IMR-90 (cell line): ENCODE data around the gene ACYP1.

Source experiments
- CEBPB ChIP-seq: IDR thresholded peaks from 2 replicates; pipeline ENCODE4 v1.6.1; 2012; ENCODE audit warnings: low read depth, low read length, improper control_type of control experiment
- CHD1 ChIP-seq: IDR thresholded peaks from 2 replicates; pipeline ENCODE4 v1.6.1; 2012; ENCODE audit warnings: low read depth, low read length, improper control_type of control experiment
- CTCF ChIP-seq: conservative IDR thresholded peaks from 2 replicates; pipeline ENCODE4 v1.5.1; 2012; ENCODE audit warnings: mild to moderate bottlenecking, low read depth, low read length, improper control_type of control experiment
- ELK1 ChIP-seq: fragments of 150-350 bp; IDR thresholded peaks from 2 replicates; pipeline ENCODE4 v1.6.1; 2016; ENCODE audit warnings: low read depth, mild to moderate bottlenecking, low read length, moderate library complexity, borderline replicate concordance
- FOS ChIP-seq: fragments of 150-350 bp; IDR thresholded peaks from 2 replicates; pipeline ENCODE4 v1.6.1; 2016; ENCODE audit warnings: low read depth, low read length
- POLR2A ChIP-seq: IDR thresholded peaks from 2 replicates; pipeline ENCODE4 v1.6.1; 2012; ENCODE audit warnings: mild to moderate bottlenecking, low read depth, low read length
- RAD21 ChIP-seq: IDR thresholded peaks from 2 replicates; pipeline ENCODE4 v1.6.1; 2012; ENCODE audit warnings: low read length, improper control_type of control experiment
- RCOR1 ChIP-seq: IDR thresholded peaks from 2 replicates; pipeline ENCODE4 v1.6.1; 2012; ENCODE audit warnings: mild to moderate bottlenecking, low read length, improper control_type of control experiment; ENCODE audit not compliant: insufficient replicate concordance
- RFX5 ChIP-seq: IDR thresholded peaks from 2 replicates; pipeline ENCODE4 v1.8.0; 2012; ENCODE audit warnings: low read depth, mild to moderate bottlenecking, low read length, moderate library complexity
- USF2 ChIP-seq: fragments of 150-350 bp; IDR thresholded peaks from 2 replicates; pipeline ENCODE4 v1.6.1; 2017; ENCODE audit warnings: mild to moderate bottlenecking, antibody characterized with exemption, low read length, low read depth

- TF ChIP-seq POLR2A (no peak), CTCF (no peak), ELK1 (no peak), FOS (no peak), RAD21 (no peak), CHD1 (no peak), USF2 (no peak), CEBPB (no peak), RFX5 (no peak), RCOR1 (no peak)
Measured at GRCh38 chr14:75101491-75101890, 37.7 kb upstream of the ACYP1 start.
